Measurements from ENCODE around the gene STK39. TPM values are rescaled to one million over a fixed set of nuclear protein-coding genes. Genes with fewer than 3 reads are reported as not detected.

STK39 gene
- total and polyA plus RNA-seq, 9 of the 15 experiments (the other 6 are each of a cell fraction or from before 2014, with no cell fraction given) = 0.19 to 0.76 (median 0.51) TPM

GRCh38 chr2:168246483-168247340 lies 683 bp downstream of the STK39 start:
- Histone ChIP-seq H2AFZ (ENCODE audit: low read depth, low read length) (peak overlapping the region; percentile 30; the same call in 1 of the 2 replicates), H3K36me3 (ENCODE audit: control insufficient read depth, insufficient read depth, low read length) (no peaks in the 10 kb centered on the region), H3K9ac (ENCODE audit: insufficient read depth in 1 of 2, low read depth in 2 of 2, low read length in 2 of 2) (peak overlapping the region in 1 of 2 experiments; percentile 47; a peak in 1 of 4 replicates), H3K27me3 (ENCODE audit: control insufficient read depth in 2 of 2, insufficient read depth in 2 of 2, low read length in 2 of 2) (peaks cover 31 to 39% of the 10 kb centered on the region in 2 experiments), H4K20me1 (replicated peaks; ENCODE audit: control insufficient read depth, insufficient read depth, low read length) (no peaks in the 10 kb centered on the region), H3K9me3 (replicated peaks; ENCODE audit: control insufficient read depth, insufficient read depth, low read depth, low read length) (no peaks in the 10 kb centered on the region), H3K27ac (ENCODE audit: extremely low read depth, low read depth, low read length) (no peak overlapping the region), H3K4me3 (peak overlapping the region; percentile 53), H3K9me1 (ENCODE audit: control insufficient read depth, insufficient read depth, low read length) (no peaks in the 10 kb centered on the region), H3K4me2 (ENCODE audit: insufficient read depth, low read length) (peak overlapping the region; percentile 54), H3K79me2 (ENCODE audit: control insufficient read depth, insufficient read depth, low read length) (no peaks in the 10 kb centered on the region), H3K4me1 (replicated peaks in 1 of 2; ENCODE audit: control insufficient read depth in 2 of 2, insufficient read depth in 2 of 2, low read length in 2 of 2) (peaks cover 0 to 17% of the 10 kb centered on the region in 2 experiments; a peak in 3 of 5 replicates)
- DNase-seq (ENCODE audit: extremely low read depth in 1 of 4, low spot score in 3 of 4) (peak; percentile 47 to 68 (median 56)), FAIRE-seq (no peak), ATAC-seq (peak; percentile 80)
- CTCF ChIA-PET (ENCODE audit: low intra/inter-chr PET ratio) = no interaction called here
- no TSS peak for BruUV-seq (replicated peaks)
- intact Hi-C loops (cut with micrococcal nuclease) = no loop called here
- WGBS (ENCODE audit: insufficient coverage, low coverage, missing lambda C conversion rate) = 21% methylated on average over 59 of the region's 95 CpGs
- POLR2A ChIA-PET = interaction anchor here (0.6 kb wide), 1 partner anchor 44 kb away, joined by 3 read pairs; no protein-coding TSS in a partner anchor
- in situ Hi-C loops (cut with MboI) = no loop called here
- TF ChIP-seq RFX1 (IDR thresholded peaks at IDR 0.05) (no peak), TEAD2 (tag; IDR thresholded peaks at IDR 0.05) (no peak), ZNF592 (IDR thresholded peaks at IDR 0.05) (no peak), HNRNPUL1 (IDR thresholded peaks at IDR 0.05; ENCODE audit: low read length) (no peak), SRSF3 (IDR thresholded peaks at IDR 0.05; ENCODE audit: insufficient read depth, low read length) (no peak), HDAC1 (IDR thresholded peaks at IDR 0.05) (no peak), HMGXB4 (CRISPR knock-in tag; IDR thresholded peaks at IDR 0.05) (no peak), BRCA1 (IDR thresholded peaks at IDR 0.05) (no peak), BRCA1 (CRISPR knock-in tag; IDR thresholded peaks at IDR 0.05) (no peak), SP1 (CRISPR knock-in tag; IDR thresholded peaks at IDR 0.05) (no peak), XRCC5 (IDR thresholded peaks at IDR 0.05; ENCODE audit: low read depth, low read length) (no peak), FOSL1 (tag; conservative IDR thresholded peaks at IDR 0.05) (no peak), NFIX (CRISPR knock-in tag; IDR thresholded peaks at IDR 0.05; ENCODE audit: low read depth) (no peak), ZNF175 (CRISPR knock-in tag; IDR thresholded peaks at IDR 0.05; ENCODE audit: low read depth) (no peak), RCOR1 (IDR thresholded peaks at IDR 0.05; ENCODE audit: borderline replicate concordance in 1 of 2, low read depth in 2 of 2, low read length in 2 of 2) (no peak)

Measured in K562 (cell line).